Measurements from ENCODE around the gene CHST12.

- no peak for TF ChIP-seq EZH2phosphoT487 (IDR thresholded peaks at IDR 0.05; ENCODE audit: low read depth, severe bottlenecking, unreplicated experiment)
- TF ChIP-seq CTCF (IDR thresholded peaks at IDR 0.05; ENCODE audit: poor library complexity), result no peak
Measured at GRCh38 chr7:2452074-2452507, 48.7 kb downstream of the CHST12 start.

All from hepatocyte (in vitro differentiated cells).